H9 (cell line): ENCODE data around the gene PTPRN2. TPM values are rescaled to one million over a fixed set of nuclear protein-coding genes. Genes with fewer than 3 reads are reported as not detected.

Experiments used
- DNase-seq: peaks from one replicate; pipeline ENCODE4 v3.0.0-alpha.2; 2017
- H2AFZ ChIP-seq: one replicate; pipeline ENCODE4 v1.6.1; 2013; ENCODE audit warnings: mild to moderate bottlenecking, low read length, control low read depth, moderate library complexity
- H2AK5ac ChIP-seq: 2 replicates; pipeline ENCODE4 v1.6.1; 2013; ENCODE audit warnings: low read length, control low read depth, mixed read lengths; ENCODE audit not compliant: insufficient read length
- H2BK120ac ChIP-seq: one replicate; pipeline ENCODE4 v1.6.1; 2013; ENCODE audit warnings: low read depth, mild to moderate bottlenecking, low read length, control low read depth, inconsistent platforms; ENCODE audit not compliant: poor library complexity, severe bottlenecking
- H2BK12ac ChIP-seq: 2 replicates; pipeline ENCODE4 v1.6.1; 2013; ENCODE audit warnings: low read length, control low read depth, mixed read lengths, low read depth; ENCODE audit not compliant: insufficient read length
- H2BK15ac ChIP-seq: 2 replicates; pipeline ENCODE4 v1.6.1; 2013; ENCODE audit warnings: low read depth, low read length, control low read depth
- H2BK20ac ChIP-seq: one replicate; pipeline ENCODE4 v1.6.1; 2013; ENCODE audit warnings: low read depth, mild to moderate bottlenecking, low read length, control low read depth, inconsistent platforms; ENCODE audit not compliant: poor library complexity, severe bottlenecking
- H2BK5ac ChIP-seq: 2 replicates; pipeline ENCODE4 v1.6.1; 2013; ENCODE audit warnings: low read length, control low read depth, mixed read lengths; ENCODE audit not compliant: insufficient read length
- H3K14ac ChIP-seq: 2 replicates; pipeline ENCODE4 v1.6.1; 2013; ENCODE audit warnings: low read length, control low read depth; ENCODE audit not compliant: insufficient read depth
- H3K18ac ChIP-seq: 2 replicates; pipeline ENCODE4 v1.6.1; 2013; ENCODE audit warnings: low read depth, mild to moderate bottlenecking, mixed read lengths, low read length, control low read depth; ENCODE audit not compliant: insufficient read length
- H3K23ac ChIP-seq: 2 replicates; pipeline ENCODE4 v1.6.1; 2013; ENCODE audit warnings: low read length, control low read depth, mixed read lengths, low read depth; ENCODE audit not compliant: insufficient read length
- H3K23me2 ChIP-seq: 2 replicates; pipeline ENCODE4 v1.6.1; 2013; ENCODE audit warnings: low read depth, mild to moderate bottlenecking, mixed read lengths, low read length, control low read depth; ENCODE audit not compliant: insufficient read length, poor library complexity, severe bottlenecking
- H3K27ac ChIP-seq: 2 replicates; pipeline ENCODE4 v1.5.1; 2013; ENCODE audit warnings: low read length, control low read depth, mixed read lengths, low read depth; ENCODE audit not compliant: insufficient read length
- H3K27me3 ChIP-seq: 2 replicates; pipeline ENCODE4 v1.6.1; 2013; ENCODE audit warnings: low read length, control low read depth, inconsistent platforms; ENCODE audit not compliant: insufficient read depth
- H3K4ac ChIP-seq: 2 replicates; pipeline ENCODE4 v1.6.1; 2013; ENCODE audit warnings: low read depth, mild to moderate bottlenecking, control low read depth, inconsistent platforms, low read length, moderate library complexity
- H3K4me1 ChIP-seq: 2 replicates; pipeline ENCODE4 v1.6.1; 2013; ENCODE audit warnings: low read length, control low read depth, inconsistent platforms; ENCODE audit not compliant: insufficient read depth
- H3K4me2 ChIP-seq: 2 replicates; pipeline ENCODE4 v1.6.1; 2013; ENCODE audit warnings: low read length, control low read depth, mixed read lengths; ENCODE audit not compliant: insufficient read length, insufficient read depth
- H3K56ac ChIP-seq: 2 replicates; pipeline ENCODE4 v1.6.1; 2013; ENCODE audit warnings: low read depth, mild to moderate bottlenecking, mixed read lengths, low read length, control low read depth; ENCODE audit not compliant: insufficient read length
- H3K79me1 ChIP-seq: 2 replicates; pipeline ENCODE4 v1.6.1; 2013; ENCODE audit warnings: low read depth, mild to moderate bottlenecking, moderate library complexity, low read length, control low read depth, inconsistent platforms; ENCODE audit not compliant: insufficient read depth, poor library complexity, severe bottlenecking
- H3K79me2 ChIP-seq: 2 replicates; pipeline ENCODE4 v1.6.1; 2013; ENCODE audit warnings: low read length, control low read depth, inconsistent platforms; ENCODE audit not compliant: insufficient read depth
- H3K9ac ChIP-seq: 2 replicates; pipeline ENCODE4 v1.6.1; 2013; ENCODE audit warnings: low read length, control low read depth, mixed read lengths; ENCODE audit not compliant: insufficient read length; ENCODE audit errors: extremely low read depth
- H3K9me3 ChIP-seq: one replicate; pipeline ENCODE4 v1.6.1; 2013; ENCODE audit warnings: low read depth, low read length, inconsistent platforms; ENCODE audit not compliant: control insufficient read depth
- H3T11ph ChIP-seq: one replicate; pipeline ENCODE4 v1.6.1; 2013; ENCODE audit warnings: mild to moderate bottlenecking, low read length, control low read depth, inconsistent platforms
- H4K20me1 ChIP-seq: one replicate; pipeline ENCODE4 v1.6.1; 2013; ENCODE audit not compliant: control insufficient read depth, insufficient read length, insufficient read depth
- H4K5ac ChIP-seq: 2 replicates; pipeline ENCODE4 v1.6.1; 2013; ENCODE audit warnings: low read depth, mild to moderate bottlenecking, mixed read lengths, low read length, control low read depth; ENCODE audit not compliant: insufficient read length
- H4K8ac ChIP-seq: replicated peaks from 2 replicates; pipeline ENCODE4 v1.6.1; 2013; ENCODE audit warnings: low read length, control low read depth, mixed read lengths, low read depth; ENCODE audit not compliant: insufficient read length
- H4K91ac ChIP-seq: 2 replicates; pipeline ENCODE4 v1.6.1; 2013; ENCODE audit warnings: low read depth, mild to moderate bottlenecking, moderate library complexity, mixed read lengths, low read length, control low read depth; ENCODE audit not compliant: insufficient read length
- H3K27ac Mint-ChIP-seq, 3 experiments: 2 replicates in 2 of 3; 3 replicates in 1 of 3; pipeline ENCODE4 v1.8.0; 2020 to 2021; ENCODE audit warnings: mixed read lengths in 3 of 3, mild to moderate bottlenecking in 1 of 3, moderate library complexity in 1 of 3
- H3K27me3 Mint-ChIP-seq: 2 replicates; pipeline ENCODE4 v1.8.0; 2021; ENCODE audit warnings: low read depth, mild to moderate bottlenecking, moderate library complexity, mixed read lengths
- H3K36me3 Mint-ChIP-seq, 3 experiments: 2 replicates in 2 of 3; 3 replicates in 1 of 3; pipeline ENCODE4 v1.8.0; 2020 to 2021; ENCODE audit warnings: low read depth in 3 of 3, mixed read lengths in 3 of 3; ENCODE audit not compliant: insufficient read depth in 1 of 3
- H3K4me1 Mint-ChIP-seq, 2 experiments: 2 replicates each; pipeline ENCODE4 v1.8.0; 2020; ENCODE audit warnings: mixed read lengths in 2 of 2
- H3K4me3 Mint-ChIP-seq, 2 experiments: 2 replicates in 1 of 2; 3 replicates in 1 of 2; pipeline ENCODE4 v1.8.0; 2020 to 2021; ENCODE audit warnings: mild to moderate bottlenecking in 2 of 2, mixed read lengths in 2 of 2, moderate library complexity in 1 of 2
- H3K9me3 Mint-ChIP-seq, 2 experiments: 2 replicates in 1 of 2; 3 replicates in 1 of 2; pipeline ENCODE4 v1.8.0; 2020; ENCODE audit warnings: mild to moderate bottlenecking in 2 of 2, mixed read lengths in 2 of 2, moderate library complexity in 1 of 2
- CTCF ChIP-seq: fragments of 200-600 bp; sonication (generic); conservative IDR thresholded peaks from 3 replicates; pipeline ENCODE4 v1.8.0; 2021; ENCODE audit warnings: antibody characterized with exemption, mild to moderate bottlenecking
- WGBS: extraction: QIAGEN DNeasy Blood & Tissue Kit; methylation state at CpG from one replicate; pipeline ENCODE4 v1.1.7; 2013; ENCODE audit warnings: missing lambda C conversion rate, low lambda C conversion rate, mixed read lengths; ENCODE audit not compliant: insufficient read length; ENCODE audit errors: extremely low coverage; 5-methylcytosine and 5-hydroxymethylcytosine counted together
- total RNA-seq: library from RNA; stranded (reverse); gene quantifications from 2 replicates; pipeline ENCODE4 v1.2.1, GENCODE V29; 2021

The PTPRN2 gene
- total RNA-seq, 1 experiment from 2014 or later, result 5.2 TPM

GRCh38 chr7:158489462-158490155 lies 98.0 kb downstream of the PTPRN2 start:
- no peak overlapping the region for H2BK120ac ChIP-seq
- H4K20me1 ChIP-seq, result no peaks in the 10 kb centered on the region
- no peak overlapping the region for H3K4me2 ChIP-seq
- no peaks in the 10 kb centered on the region for H3K79me1 ChIP-seq
- no peaks in the 10 kb centered on the region; the same call in 1 of the 2 replicates for H3K27me3 Mint-ChIP-seq
- H3K9ac ChIP-seq, result no peak overlapping the region
- no peak overlapping the region for H3K4me3 Mint-ChIP-seq
- H2BK20ac ChIP-seq, result no peak overlapping the region
- 0 out of 7 replicates have a peak, but pooled peaks cover 0 to 4% (median 0%) of the 10 kb centered on the region in 3 experiments for H3K36me3 Mint-ChIP-seq
- no peak for DNase-seq
- H2BK12ac ChIP-seq, result no peak overlapping the region
- H3K56ac ChIP-seq, result no peak overlapping the region
- TF ChIP-seq CTCF, result no peak
- H3K27me3 ChIP-seq, result no peaks in the 10 kb centered on the region
- no peak overlapping the region for H3K23ac ChIP-seq
- H3K4ac ChIP-seq, result no peak overlapping the region
- H3K9me3 Mint-ChIP-seq, result no peaks in the 10 kb centered on the region
- no peak overlapping the region for H2AK5ac ChIP-seq
- H4K91ac ChIP-seq, result peak overlapping the region; percentile 49
- WGBS, result no CpG with 5 or more reads among the region's 51 CpGs
- no peak overlapping the region for H3K14ac ChIP-seq
- H4K5ac ChIP-seq, result no peak overlapping the region
- H3K18ac ChIP-seq, result no peak overlapping the region
- no peak overlapping the region for H4K8ac ChIP-seq
- no peaks in the 10 kb centered on the region; the same call in 1 of the 2 replicates for H3K4me1 ChIP-seq
- H3K9me3 ChIP-seq, result no peaks in the 10 kb centered on the region
- no peak overlapping the region for H3T11ph ChIP-seq
- H3K79me2 ChIP-seq, result no peaks in the 10 kb centered on the region
- no peak overlapping the region for H2AFZ ChIP-seq
- no peak overlapping the region for H3K27ac ChIP-seq
- no peak overlapping the region for H2BK15ac ChIP-seq
- no peak overlapping the region; a peak in 1 of 7 replicates for H3K27ac Mint-ChIP-seq
- no peaks in the 10 kb centered on the region for H3K23me2 ChIP-seq
- no peak overlapping the region for H2BK5ac ChIP-seq
- H3K4me1 Mint-ChIP-seq, result peaks cover 26 to 29% of the 10 kb centered on the region in 2 experiments
